Measurements from ENCODE around the gene TJP1. TPM values are rescaled to one million over a fixed set of nuclear protein-coding genes. Genes with fewer than 3 reads are reported as not detected.

Gene TJP1
- total RNA-seq, result not detected

- Mint-ChIP-seq H3K36me3 (peaks cover 3% of the 10 kb centered on the region), H3K4me1 (peaks cover 14% of the 10 kb centered on the region), H3K4me3 (no peak within 1 kb of the TSS), H3K27me3 (peaks cover 83% of the 10 kb centered on the region), H3K27ac (no peak within 1 kb of the TSS), H3K9me3 (peaks cover 13% of the 10 kb centered on the region)
- no peak for DNase-seq
Observed at GRCh38 chr15:29822100-29822683, at the start of gene TJP1. Gene TJP1 (minus strand): TSS chr15:29822468. CDS start chr15:29822028, 440 bp downstream.

GRCh38 chr15:29871401-29871800 is 49.1 kb upstream of the TJP1 start:
- H3K36me3 Mint-ChIP-seq, result no peaks in the 10 kb centered on the region
- H3K9me3 Mint-ChIP-seq, result no peaks in the 10 kb centered on the region
- no peak for DNase-seq
- no peak overlapping the region for H3K27ac Mint-ChIP-seq
- no peak overlapping the region for H3K4me3 Mint-ChIP-seq
- peaks cover 42% of the 10 kb centered on the region for H3K27me3 Mint-ChIP-seq
- no peaks in the 10 kb centered on the region for H3K4me1 Mint-ChIP-seq

GRCh38 chr15:29870495-29871151 is 48.4 kb upstream of the TJP1 start:
- Mint-ChIP-seq H3K36me3 (no peaks in the 10 kb centered on the region), H3K27ac (no peak overlapping the region), H3K4me1 (no peaks in the 10 kb centered on the region), H3K4me3 (no peak overlapping the region), H3K9me3 (no peaks in the 10 kb centered on the region), H3K27me3 (peaks cover 49% of the 10 kb centered on the region)
- no peak for DNase-seq

GRCh38 chr15:29867241-29868000 is 45.2 kb upstream of the TJP1 start:
- Mint-ChIP-seq H3K27me3 (peaks cover 58% of the 10 kb centered on the region), H3K4me1 (no peaks in the 10 kb centered on the region), H3K4me3 (no peak overlapping the region)

GRCh38 chr15:29866337-29866736 is 44.1 kb upstream of the TJP1 start:
- no peak for DNase-seq
- peaks cover 61% of the 10 kb centered on the region for H3K27me3 Mint-ChIP-seq
- H3K27ac Mint-ChIP-seq, result no peak overlapping the region
- H3K9me3 Mint-ChIP-seq, result no peaks in the 10 kb centered on the region
- H3K4me1 Mint-ChIP-seq, result no peaks in the 10 kb centered on the region
- no peak overlapping the region for H3K4me3 Mint-ChIP-seq
- H3K36me3 Mint-ChIP-seq, result no peaks in the 10 kb centered on the region

More at GRCh38 chr15:29867241-29868000, 45.2 kb upstream of the TJP1 start:
- Mint-ChIP-seq H3K27ac (no peak overlapping the region), H3K9me3 (no peaks in the 10 kb centered on the region), H3K36me3 (no peaks in the 10 kb centered on the region)
- DNase-seq, result no peak

GRCh38 chr15:29864501-29864900 is 42.2 kb upstream of the TJP1 start:
- Mint-ChIP-seq H3K36me3 (no peaks in the 10 kb centered on the region), H3K4me1 (peaks cover under 1% of the 10 kb centered on the region), H3K27me3 (peaks cover 56% of the 10 kb centered on the region), H3K9me3 (no peaks in the 10 kb centered on the region), H3K27ac (no peak overlapping the region), H3K4me3 (no peak overlapping the region)
- no peak for DNase-seq

GRCh38 chr15:29863438-29863837 is 41.2 kb upstream of the TJP1 start:
- peaks cover 3% of the 10 kb centered on the region for H3K4me1 Mint-ChIP-seq
- H3K9me3 Mint-ChIP-seq, result no peaks in the 10 kb centered on the region
- no peak for DNase-seq
- peaks cover 49% of the 10 kb centered on the region for H3K27me3 Mint-ChIP-seq
- H3K36me3 Mint-ChIP-seq, result no peaks in the 10 kb centered on the region
- H3K4me3 Mint-ChIP-seq, result no peak overlapping the region
- no peak overlapping the region for H3K27ac Mint-ChIP-seq

- peaks cover 3% of the 10 kb centered on the region for H3K4me1 Mint-ChIP-seq
- no peak overlapping the region for H3K4me3 Mint-ChIP-seq
- H3K36me3 Mint-ChIP-seq, result no peaks in the 10 kb centered on the region
Observed at GRCh38 chr15:29862271-29862670, 40.0 kb upstream of the TJP1 start.

GRCh38 chr15:29860872-29861271 is 38.6 kb upstream of the TJP1 start:
- no peaks in the 10 kb centered on the region for H3K36me3 Mint-ChIP-seq
- peaks cover 40% of the 10 kb centered on the region for H3K27me3 Mint-ChIP-seq
- H3K9me3 Mint-ChIP-seq, result peaks cover 2% of the 10 kb centered on the region
- H3K27ac Mint-ChIP-seq, result no peak overlapping the region
- DNase-seq, result no peak
- H3K4me3 Mint-ChIP-seq, result no peak overlapping the region
- H3K4me1 Mint-ChIP-seq, result peaks cover 3% of the 10 kb centered on the region

More at GRCh38 chr15:29862271-29862670, 40.0 kb upstream of the TJP1 start:
- Mint-ChIP-seq H3K27me3 (peaks cover 39% of the 10 kb centered on the region), H3K9me3 (no peaks in the 10 kb centered on the region), H3K27ac (no peak overlapping the region)
- DNase-seq, result no peak

GRCh38 chr15:29859973-29860715 is 37.9 kb upstream of the TJP1 start:
- peaks cover 37% of the 10 kb centered on the region for H3K27me3 Mint-ChIP-seq
- H3K27ac Mint-ChIP-seq, result no peak overlapping the region
- peaks cover 3% of the 10 kb centered on the region for H3K4me1 Mint-ChIP-seq

GRCh38 chr15:29859293-29859692 is 37.0 kb upstream of the TJP1 start:
- Mint-ChIP-seq H3K4me1 (peaks cover 3% of the 10 kb centered on the region), H3K4me3 (no peak overlapping the region), H3K9me3 (peaks cover 2% of the 10 kb centered on the region), H3K36me3 (no peaks in the 10 kb centered on the region), H3K27me3 (peaks cover 34% of the 10 kb centered on the region), H3K27ac (no peak overlapping the region)
- DNase-seq, result no peak

More at GRCh38 chr15:29859973-29860715, 37.9 kb upstream of the TJP1 start:
- no peaks in the 10 kb centered on the region for H3K36me3 Mint-ChIP-seq
- H3K4me3 Mint-ChIP-seq, result no peak overlapping the region
- peaks cover 2% of the 10 kb centered on the region for H3K9me3 Mint-ChIP-seq
- no peak for DNase-seq

GRCh38 chr15:29857221-29857789 is 35.0 kb upstream of the TJP1 start:
- H3K27ac Mint-ChIP-seq, result no peak overlapping the region
- no peak for DNase-seq
- no peak overlapping the region for H3K4me3 Mint-ChIP-seq
- H3K36me3 Mint-ChIP-seq, result no peaks in the 10 kb centered on the region
- peaks cover 2% of the 10 kb centered on the region for H3K9me3 Mint-ChIP-seq
- H3K27me3 Mint-ChIP-seq, result peaks cover 26% of the 10 kb centered on the region
- H3K4me1 Mint-ChIP-seq, result peaks cover 3% of the 10 kb centered on the region

GRCh38 chr15:29854413-29854812 is 32.1 kb upstream of the TJP1 start:
- Mint-ChIP-seq H3K27me3 (peaks cover 15% of the 10 kb centered on the region), H3K4me1 (peaks cover 1% of the 10 kb centered on the region), H3K4me3 (no peak overlapping the region), H3K27ac (no peak overlapping the region), H3K9me3 (peaks cover 2% of the 10 kb centered on the region), H3K36me3 (no peaks in the 10 kb centered on the region)
- DNase-seq, result no peak

- no peaks in the 10 kb centered on the region for H3K4me1 Mint-ChIP-seq
- no peak overlapping the region for H3K4me3 Mint-ChIP-seq
- H3K9me3 Mint-ChIP-seq, result peaks cover 2% of the 10 kb centered on the region
- H3K27ac Mint-ChIP-seq, result no peak overlapping the region
- H3K36me3 Mint-ChIP-seq, result no peaks in the 10 kb centered on the region
- no peak for DNase-seq
- peaks cover 18% of the 10 kb centered on the region for H3K27me3 Mint-ChIP-seq
Observed at GRCh38 chr15:29853211-29853987, 31.1 kb upstream of the TJP1 start.
